OCI-LY3 (cell line): Measurements from ENCODE around the gene ADGRD1.
"Not testable (repeated sequence)": the region's sequence is repeated elsewhere in the genome, so short reads cannot be mapped to it uniquely, and the experiment has no call there.

Experiments
- H2AFZ ChIP-seq: fragments of 200-600, 300-600 bp; shearing (Covaris generic); 2 replicates; pipeline ENCODE4 v1.6.0; 2014; ENCODE audit warnings: antibody characterized with exemption, low read depth, low read length
- H3K27ac ChIP-seq: fragments of 200-600, 300-600 bp; sonication (generic); 2 replicates; pipeline ENCODE4 v1.5.1; 2014; ENCODE audit warnings: mild to moderate bottlenecking, low read length, moderate library complexity, mixed read lengths
- H3K27me3 ChIP-seq: fragments of 200-600, 300-600 bp; sonication (generic); 2 replicates; pipeline ENCODE4 v1.6.1; 2014; ENCODE audit warnings: low read depth, low read length, mixed read lengths
- H3K36me3 ChIP-seq: fragments of 200-600, 300-600 bp; sonication (generic); replicated peaks from 2 replicates; pipeline ENCODE3; 2014; ENCODE audit warnings: low read depth, low read length, mixed read lengths
- H3K4me1 ChIP-seq: fragments of 300-600, 200-600 bp; sonication (generic); 2 replicates; pipeline ENCODE4 v1.6.1; 2014; ENCODE audit warnings: low read length, mixed read lengths
- H3K4me2 ChIP-seq: fragments of 200-600, 300-600 bp; sonication (generic); 2 replicates; pipeline ENCODE4 v1.6.1; 2014; ENCODE audit warnings: low read length, mixed read lengths
- H3K4me3 ChIP-seq: fragments of 300-600, 200-600 bp; sonication (generic); 2 replicates; pipeline ENCODE4 v1.5.1; 2014; ENCODE audit warnings: antibody characterized with exemption, mild to moderate bottlenecking, low read length, moderate library complexity
- H3K79me2 ChIP-seq: fragments of 300-600, 200-600 bp; shearing (Covaris generic); 2 replicates; pipeline ENCODE4 v1.6.1; 2014; ENCODE audit warnings: mild to moderate bottlenecking, low read length, mixed read lengths
- H3K9ac ChIP-seq: fragments of 300-600, 200-600 bp; shearing (Covaris generic); 2 replicates; pipeline ENCODE4 v1.6.0; 2014; ENCODE audit warnings: mild to moderate bottlenecking, low read length, moderate library complexity
- H3K9me3 ChIP-seq: fragments of 200-600, 300-600 bp; shearing (Covaris generic); 2 replicates; pipeline ENCODE4 v1.6.1; 2014; ENCODE audit warnings: low read length, mixed read lengths; ENCODE audit not compliant: insufficient read depth
- H4K20me1 ChIP-seq: fragments of 200-600, 300-600 bp; sonication (generic); 2 replicates; pipeline ENCODE4 v1.6.1; 2016; ENCODE audit warnings: low read length, mixed read lengths; ENCODE audit not compliant: insufficient read depth
- EZH2phosphoT487 ChIP-seq: fragments of 200-600 bp; shearing (Covaris generic); IDR thresholded peaks from 2 replicates; pipeline ENCODE4 v1.6.1; 2018; ENCODE audit warnings: antibody characterized with exemption, mixed run types, low read depth
- TF ChIP-seq, protein P1 (sequence below): fragments of 200-600, 300-600 bp; sonication (generic); IDR thresholded peaks from 2 replicates; pipeline ENCODE4 v1.5.1; 2014; ENCODE audit warnings: antibody characterized with exemption, low read length, low read depth

Gene ADGRD1

DNA sequence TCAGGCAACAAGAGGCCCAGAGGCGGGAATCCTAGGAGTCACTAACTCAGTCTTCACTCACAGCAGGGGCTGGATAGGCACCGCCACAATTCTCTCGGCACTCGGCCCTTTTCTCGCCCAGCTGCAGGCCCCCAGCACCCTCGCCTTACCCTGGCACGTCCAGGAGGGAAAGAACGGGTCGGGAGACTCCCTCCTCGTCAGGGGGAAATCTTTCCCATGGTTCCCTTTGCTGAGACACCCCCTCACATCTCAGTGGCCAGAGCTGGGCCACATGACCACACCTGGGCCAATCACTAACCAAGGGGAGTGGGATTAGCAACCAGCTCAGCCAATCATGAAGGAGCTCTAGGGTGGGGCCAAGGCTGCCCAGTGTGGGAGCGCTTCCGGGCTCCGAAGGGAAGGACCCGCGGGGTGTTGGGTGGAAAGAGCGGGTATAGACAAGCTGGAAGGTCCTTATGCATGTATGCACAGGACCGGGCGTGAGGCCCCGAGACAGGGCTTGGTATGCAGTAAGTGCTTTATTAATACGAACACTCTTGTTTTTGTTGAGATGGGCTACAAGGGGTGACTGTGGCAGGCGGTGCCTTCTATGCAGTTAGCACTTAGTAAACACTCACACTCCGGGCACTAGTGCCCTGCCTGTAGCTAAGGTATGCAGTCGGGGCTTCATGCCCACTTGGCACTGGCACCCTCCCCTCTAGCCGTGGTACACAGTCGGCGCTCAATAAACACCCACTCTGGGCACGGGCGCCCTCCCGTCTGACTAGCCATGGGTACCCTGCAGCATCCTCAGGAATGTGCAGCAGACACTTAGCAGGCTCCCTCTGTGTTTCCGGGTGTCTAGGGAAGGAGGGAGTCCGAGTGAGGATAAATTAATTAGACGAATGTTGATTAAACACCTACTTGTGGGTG lies 40.3 kb downstream of the ADGRD1 start:
- TF ChIP-seq, protein P1, sequence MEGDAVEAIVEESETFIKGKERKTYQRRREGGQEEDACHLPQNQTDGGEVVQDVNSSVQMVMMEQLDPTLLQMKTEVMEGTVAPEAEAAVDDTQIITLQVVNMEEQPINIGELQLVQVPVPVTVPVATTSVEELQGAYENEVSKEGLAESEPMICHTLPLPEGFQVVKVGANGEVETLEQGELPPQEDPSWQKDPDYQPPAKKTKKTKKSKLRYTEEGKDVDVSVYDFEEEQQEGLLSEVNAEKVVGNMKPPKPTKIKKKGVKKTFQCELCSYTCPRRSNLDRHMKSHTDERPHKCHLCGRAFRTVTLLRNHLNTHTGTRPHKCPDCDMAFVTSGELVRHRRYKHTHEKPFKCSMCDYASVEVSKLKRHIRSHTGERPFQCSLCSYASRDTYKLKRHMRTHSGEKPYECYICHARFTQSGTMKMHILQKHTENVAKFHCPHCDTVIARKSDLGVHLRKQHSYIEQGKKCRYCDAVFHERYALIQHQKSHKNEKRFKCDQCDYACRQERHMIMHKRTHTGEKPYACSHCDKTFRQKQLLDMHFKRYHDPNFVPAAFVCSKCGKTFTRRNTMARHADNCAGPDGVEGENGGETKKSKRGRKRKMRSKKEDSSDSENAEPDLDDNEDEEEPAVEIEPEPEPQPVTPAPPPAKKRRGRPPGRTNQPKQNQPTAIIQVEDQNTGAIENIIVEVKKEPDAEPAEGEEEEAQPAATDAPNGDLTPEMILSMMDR = no peak
- no peak for TF ChIP-seq EZH2phosphoT487
- Histone ChIP-seq H3K36me3 (no peaks in the 10 kb centered on the region), H3K4me3 (no peak overlapping the region), H3K27ac (no peak overlapping the region), H3K9ac (no peak overlapping the region), H4K20me1 (no peaks in the 10 kb centered on the region), H2AFZ (no peak overlapping the region), H3K27me3 (peaks cover 9% of the 10 kb centered on the region; the same call in 1 of the 2 replicates), H3K79me2 (no peaks in the 10 kb centered on the region), H3K4me2 (no peak overlapping the region), H3K9me3 (no peaks in the 10 kb centered on the region), H3K4me1 (no peaks in the 10 kb centered on the region)

DNA sequence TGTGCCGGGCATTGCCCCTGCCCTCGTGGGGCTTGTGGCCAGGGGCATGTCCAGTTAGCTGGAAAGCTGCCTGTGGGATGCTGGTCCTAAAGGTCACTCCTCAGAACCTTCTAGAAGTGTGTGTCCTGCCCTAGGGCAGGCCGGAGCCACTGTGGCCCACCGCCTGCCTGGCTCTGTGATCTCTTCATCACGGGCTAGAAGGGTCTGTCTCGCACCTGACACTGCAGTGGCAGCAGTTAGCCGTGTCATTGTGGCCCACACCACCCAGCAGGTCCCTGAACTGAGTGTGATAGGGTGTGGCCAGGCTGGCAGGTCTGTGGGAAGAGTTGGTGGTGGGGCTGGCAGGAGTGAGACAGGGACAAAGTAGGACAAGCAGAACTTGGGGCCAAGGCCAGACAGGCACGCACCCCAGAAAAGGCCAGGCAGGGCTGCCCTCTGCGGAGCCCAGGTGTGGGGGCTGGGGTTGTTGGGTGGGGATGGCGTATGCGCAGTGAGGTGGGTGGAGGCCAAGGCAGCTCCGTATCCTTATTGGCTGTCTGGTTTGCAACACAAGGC lies 41.2 kb downstream of the ADGRD1 start:
- H3K27me3 ChIP-seq = peaks cover 9% of the 10 kb centered on the region; the same call in 1 of the 2 replicates
- no peak overlapping the region for H2AFZ ChIP-seq
- no peak overlapping the region for H3K9ac ChIP-seq
- no peaks in the 10 kb centered on the region for H3K4me1 ChIP-seq
- no peaks in the 10 kb centered on the region for H3K79me2 ChIP-seq
- no peak overlapping the region for H3K4me2 ChIP-seq
- H3K9me3 ChIP-seq = no peaks in the 10 kb centered on the region
- H3K4me3 ChIP-seq = no peak overlapping the region
- H3K36me3 ChIP-seq = no peaks in the 10 kb centered on the region
- H3K27ac ChIP-seq = no peak overlapping the region
- TF ChIP-seq, protein P1 = no peak
- no peak for TF ChIP-seq EZH2phosphoT487
- no peaks in the 10 kb centered on the region for H4K20me1 ChIP-seq

DNA sequence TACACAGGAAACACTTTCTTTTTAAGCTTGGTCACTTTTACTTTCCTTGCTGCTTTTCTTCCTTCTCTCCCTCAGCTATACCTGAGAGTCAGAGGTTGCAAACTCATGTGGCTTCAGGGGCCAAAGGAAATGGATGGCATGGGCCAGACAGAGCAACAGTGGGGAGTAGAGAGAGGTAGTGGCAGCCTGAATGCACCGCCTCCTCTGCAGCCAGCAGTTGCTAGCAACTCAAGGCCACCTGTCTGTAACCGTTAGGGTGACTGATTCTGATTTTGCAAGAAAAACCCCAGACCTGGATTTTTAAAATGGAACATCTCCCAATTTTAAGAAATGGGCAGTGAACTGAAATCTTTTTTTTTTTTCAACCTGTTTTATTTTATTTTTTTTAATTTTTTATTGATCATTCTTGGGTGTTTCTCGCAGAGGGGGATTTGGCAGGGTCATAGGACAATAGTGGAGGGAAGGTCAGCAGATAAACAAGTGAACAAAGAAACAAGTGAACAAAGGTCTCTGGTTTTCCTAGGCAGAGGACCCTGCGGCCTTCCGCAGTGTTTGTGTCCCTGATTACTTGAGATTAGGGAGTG lies 41.8 kb downstream of the ADGRD1 start:
- H3K36me3 ChIP-seq, H3K9me3 ChIP-seq, H3K9ac ChIP-seq, H2AFZ ChIP-seq, H3K79me2 ChIP-seq, H3K4me3 ChIP-seq, H3K4me1 ChIP-seq, H3K4me2 ChIP-seq, H4K20me1 ChIP-seq, H3K27ac ChIP-seq, H3K27me3 ChIP-seq: not testable (repeated sequence)

DNA sequence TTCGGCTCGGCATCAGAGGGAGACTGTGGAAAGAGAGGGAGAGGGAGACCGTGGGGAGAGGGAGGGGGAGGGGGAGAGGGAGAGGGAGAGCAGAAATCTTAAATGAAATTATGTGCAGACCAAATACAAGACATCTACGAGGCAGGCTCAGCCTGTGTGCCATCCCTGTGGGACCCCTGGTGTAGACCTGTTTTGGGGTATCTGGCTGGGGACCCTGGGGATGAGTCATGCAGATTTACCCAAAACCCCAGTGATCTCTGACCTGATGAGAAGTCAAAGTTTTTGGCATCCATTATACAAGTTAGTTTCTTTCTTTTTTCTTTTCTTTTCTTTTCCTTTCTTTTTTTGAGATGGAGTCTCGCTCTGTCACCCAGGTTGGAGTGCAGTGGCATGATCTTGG lies 44.4 kb downstream of the ADGRD1 start:
- no peaks in the 10 kb centered on the region for H3K79me2 ChIP-seq
- no peak for TF ChIP-seq EZH2phosphoT487
- H4K20me1 ChIP-seq = no peaks in the 10 kb centered on the region
- no peak overlapping the region for H3K9ac ChIP-seq
- no peak overlapping the region for H3K27ac ChIP-seq
- no peak overlapping the region for H3K4me3 ChIP-seq
- no peaks in the 10 kb centered on the region for H3K27me3 ChIP-seq
- no peak overlapping the region for H2AFZ ChIP-seq
- H3K36me3 ChIP-seq = no peaks in the 10 kb centered on the region
- H3K4me2 ChIP-seq = no peak overlapping the region
- H3K4me1 ChIP-seq = no peaks in the 10 kb centered on the region
- no peaks in the 10 kb centered on the region for H3K9me3 ChIP-seq

DNA sequence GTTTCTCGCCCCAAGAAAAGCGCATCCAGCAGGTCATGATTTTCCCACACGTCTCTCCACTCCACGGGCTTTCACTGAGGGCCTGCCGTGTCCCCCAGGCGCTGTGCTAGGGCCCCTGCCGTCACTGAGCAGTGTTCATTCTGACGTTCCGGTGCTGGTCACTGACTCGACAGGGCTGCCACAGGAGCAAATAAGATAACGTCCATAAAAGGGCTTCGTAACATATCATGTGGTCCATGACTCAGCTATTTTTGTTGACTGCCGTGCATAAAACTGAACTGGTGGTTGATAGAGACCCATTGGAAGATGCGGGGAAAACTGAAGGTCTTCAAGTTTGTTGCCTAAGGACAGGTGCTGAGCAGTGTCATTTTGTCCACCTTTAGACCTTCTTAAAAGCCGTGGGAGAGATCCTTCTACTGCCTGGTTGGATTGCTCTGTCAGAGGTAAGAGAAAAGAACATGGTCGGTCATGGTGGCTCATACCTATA lies 46.3 kb downstream of the ADGRD1 start:
- no peak overlapping the region for H3K9ac ChIP-seq
- H3K27ac ChIP-seq = no peak overlapping the region
- no peaks in the 10 kb centered on the region for H3K4me1 ChIP-seq
- H3K79me2 ChIP-seq = no peaks in the 10 kb centered on the region
- H3K9me3 ChIP-seq = no peaks in the 10 kb centered on the region
- no peak overlapping the region for H2AFZ ChIP-seq
- H4K20me1 ChIP-seq = no peaks in the 10 kb centered on the region
- H3K4me2 ChIP-seq = no peak overlapping the region
- TF ChIP-seq, protein P1 = no peak
- TF ChIP-seq EZH2phosphoT487 = no peak
- no peaks in the 10 kb centered on the region for H3K36me3 ChIP-seq
- H3K27me3 ChIP-seq = no peaks in the 10 kb centered on the region
- H3K4me3 ChIP-seq = no peak overlapping the region
